ENCODE data around the gene ZNF628.

DNA sequence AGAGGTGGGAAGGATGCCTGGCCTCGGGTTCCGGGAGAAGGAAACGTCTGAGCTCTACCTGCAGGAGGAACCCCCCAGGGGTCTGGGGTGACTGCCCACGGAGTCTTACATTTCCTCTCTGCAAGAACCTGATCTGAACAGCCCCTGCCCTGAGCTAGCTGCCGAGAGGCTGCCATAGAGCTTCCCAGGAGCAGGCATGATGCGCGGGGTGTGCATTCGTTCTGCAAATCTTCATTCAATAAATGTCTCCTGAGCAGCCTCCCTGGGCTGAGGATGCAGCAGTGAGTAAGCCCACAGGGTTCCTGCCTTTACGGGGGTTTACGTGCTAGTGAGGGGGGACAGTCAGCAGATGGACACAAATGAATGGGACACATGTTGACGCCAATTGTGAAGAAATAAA is 31.8 kb upstream of the ZNF628 start:
- TF ChIP-seq HDAC6 (IDR thresholded peaks at IDR 0.05; ENCODE audit: low read depth, low read length) (no peak), ASH2L (IDR thresholded peaks at IDR 0.05; ENCODE audit: low read length) (no peak), EP300 (IDR thresholded peaks at IDR 0.05; ENCODE audit: borderline replicate concordance in 1 of 2, low read depth in 2 of 2, low read length in 2 of 2) (no peak)
- TF ChIP-seq, protein P1, sequence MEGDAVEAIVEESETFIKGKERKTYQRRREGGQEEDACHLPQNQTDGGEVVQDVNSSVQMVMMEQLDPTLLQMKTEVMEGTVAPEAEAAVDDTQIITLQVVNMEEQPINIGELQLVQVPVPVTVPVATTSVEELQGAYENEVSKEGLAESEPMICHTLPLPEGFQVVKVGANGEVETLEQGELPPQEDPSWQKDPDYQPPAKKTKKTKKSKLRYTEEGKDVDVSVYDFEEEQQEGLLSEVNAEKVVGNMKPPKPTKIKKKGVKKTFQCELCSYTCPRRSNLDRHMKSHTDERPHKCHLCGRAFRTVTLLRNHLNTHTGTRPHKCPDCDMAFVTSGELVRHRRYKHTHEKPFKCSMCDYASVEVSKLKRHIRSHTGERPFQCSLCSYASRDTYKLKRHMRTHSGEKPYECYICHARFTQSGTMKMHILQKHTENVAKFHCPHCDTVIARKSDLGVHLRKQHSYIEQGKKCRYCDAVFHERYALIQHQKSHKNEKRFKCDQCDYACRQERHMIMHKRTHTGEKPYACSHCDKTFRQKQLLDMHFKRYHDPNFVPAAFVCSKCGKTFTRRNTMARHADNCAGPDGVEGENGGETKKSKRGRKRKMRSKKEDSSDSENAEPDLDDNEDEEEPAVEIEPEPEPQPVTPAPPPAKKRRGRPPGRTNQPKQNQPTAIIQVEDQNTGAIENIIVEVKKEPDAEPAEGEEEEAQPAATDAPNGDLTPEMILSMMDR (IDR thresholded peaks at IDR 0.05; ENCODE audit: control extremely low read depth in 1 of 3, insufficient read depth in 1 of 3, low read depth in 1 of 3, low read length in 3 of 3): no peak
